IMR-90 (cell line): ENCODE measurements around the gene KRTAP5-10. TPM values are rescaled to one million over a fixed set of nuclear protein-coding genes. Genes with fewer than 3 reads are reported as not detected.

Experiments
- ATAC-seq: fragments of 200-7000 bp; cut with Tn5 transposase; 2 replicates; pipeline ENCODE4 v1.9.1; 2020; ENCODE audit warnings: low read depth, mild to moderate bottlenecking, moderate library complexity
- BruUV-seq: library from RNA; stranded (reverse); fragments of 400-500 nt; replicated peaks from 2 replicates; lab custom pipeline; 2021; lab: Mats Ljungman, UMichigan
- CTCF ChIA-PET: fragments of 300-600 bp; formaldehyde crosslinking; extraction: SDS; loops from one replicate; lab custom pipeline; 2021; ENCODE audit warnings: antibody characterized with exemption; lab: Yijun Ruan, JAX
- POLR2A ChIA-PET: fragments of 300-600 bp; sonication (Branson Sonifier 250); formaldehyde crosslinking; loops from one replicate; lab custom pipeline; 2022; ENCODE audit warnings: antibody characterized with exemption; ENCODE audit not compliant: unreplicated experiment; lab: Charles Lee
- DNase-seq: peaks from one replicate; pipeline ENCODE4 v3.0.0; 2013
- H2AFZ ChIP-seq: replicated peaks from 2 replicates; pipeline ENCODE3; 2013; ENCODE audit warnings: low read length, mild to moderate bottlenecking; ENCODE audit not compliant: poor library complexity
- H2AK5ac ChIP-seq: 2 replicates; pipeline ENCODE4 v1.6.1; 2013; ENCODE audit warnings: low read depth, low read length, inconsistent platforms
- H2AK9ac ChIP-seq: replicated peaks from 2 replicates; pipeline ENCODE3; 2013; ENCODE audit warnings: mild to moderate bottlenecking, low read depth, low read length, moderate library complexity; ENCODE audit not compliant: poor library complexity
- H2BK120ac ChIP-seq: 2 replicates; pipeline ENCODE4 v1.6.1; 2013; ENCODE audit warnings: low read depth, low read length, inconsistent platforms
- H2BK15ac ChIP-seq: 3 replicates; pipeline ENCODE4 v1.6.1; 2013; ENCODE audit warnings: low read depth, low read length, inconsistent platforms
- H2BK20ac ChIP-seq: 2 replicates; pipeline ENCODE4 v1.6.1; 2013; ENCODE audit warnings: low read depth, mild to moderate bottlenecking, inconsistent platforms, low read length, moderate library complexity
- H2BK5ac ChIP-seq: 2 replicates; pipeline ENCODE4 v1.6.1; 2013; ENCODE audit warnings: mild to moderate bottlenecking, low read depth, low read length, inconsistent platforms; ENCODE audit not compliant: poor library complexity, severe bottlenecking
- H3K14ac ChIP-seq: replicated peaks from 2 replicates; pipeline ENCODE4 v1.6.1; 2013; ENCODE audit warnings: low read depth, low read length, inconsistent platforms
- H3K18ac ChIP-seq: 2 replicates; pipeline ENCODE4 v1.6.1; 2013; ENCODE audit warnings: low read depth, low read length, control low read depth
- H3K23ac ChIP-seq: 2 replicates; pipeline ENCODE4 v1.6.1; 2013; ENCODE audit warnings: low read depth, low read length, inconsistent platforms
- H3K27ac ChIP-seq: 2 replicates; pipeline ENCODE4 v1.5.1; 2013; ENCODE audit warnings: mild to moderate bottlenecking, control low read depth, low read length; ENCODE audit not compliant: insufficient read depth
- H3K27me3 ChIP-seq: 2 replicates; pipeline ENCODE4 v1.6.1; 2013; ENCODE audit warnings: low read length; ENCODE audit not compliant: control insufficient read depth, insufficient read depth
- H3K36me3 ChIP-seq: 2 replicates; pipeline ENCODE4 v1.6.1; 2013; ENCODE audit warnings: low read length, mixed read lengths; ENCODE audit not compliant: control insufficient read depth, insufficient read depth
- H3K4ac ChIP-seq: 2 replicates; pipeline ENCODE4 v1.6.1; 2013; ENCODE audit warnings: low read depth, low read length, inconsistent platforms
- H3K4me1 ChIP-seq: 2 replicates; pipeline ENCODE4 v1.6.1; 2013; ENCODE audit warnings: low read length, mixed read lengths; ENCODE audit not compliant: control insufficient read depth, insufficient read depth
- H3K4me2 ChIP-seq: 2 replicates; pipeline ENCODE4 v1.6.1; 2013; ENCODE audit warnings: low read depth, mild to moderate bottlenecking, control low read depth, low read length, moderate library complexity
- H3K4me3 ChIP-seq: 2 replicates; pipeline ENCODE4 v1.5.1; 2013; ENCODE audit warnings: low read depth, mild to moderate bottlenecking, control low read depth, low read length, moderate library complexity; ENCODE audit not compliant: insufficient read depth
- H3K56ac ChIP-seq: 2 replicates; pipeline ENCODE4 v1.6.1; 2013; ENCODE audit warnings: low read length, inconsistent platforms; ENCODE audit not compliant: insufficient read depth; ENCODE audit errors: extremely low read depth
- H3K79me1 ChIP-seq, 2 experiments: 2 replicates each; pipeline ENCODE4 v1.6.1; 2013; ENCODE audit warnings: low read length in 2 of 2, inconsistent platforms in 1 of 2, low read depth in 1 of 2
- H3K9ac ChIP-seq: 2 replicates; pipeline ENCODE4 v1.6.1; 2013; ENCODE audit warnings: low read depth, low read length, control low read depth
- H3K9me1 ChIP-seq: 2 replicates; pipeline ENCODE4 v1.6.1; 2013; ENCODE audit warnings: low read length, inconsistent platforms; ENCODE audit not compliant: insufficient read depth
- H3K9me3 ChIP-seq: 2 replicates; pipeline ENCODE4 v1.6.1; 2013; ENCODE audit warnings: low read length; ENCODE audit not compliant: control insufficient read depth, insufficient read depth
- H4K20me1 ChIP-seq: 2 replicates; pipeline ENCODE4 v1.6.1; 2013; ENCODE audit warnings: low read length, inconsistent platforms; ENCODE audit not compliant: insufficient read depth
- H4K5ac ChIP-seq: 2 replicates; pipeline ENCODE4 v1.6.1; 2013; ENCODE audit warnings: mild to moderate bottlenecking, low read depth, low read length, control low read depth
- H4K8ac ChIP-seq, 2 experiments: 2 replicates each; pipeline ENCODE4 v1.6.1; 2013; ENCODE audit warnings: low read depth in 2 of 2, low read length in 2 of 2, control low read depth in 1 of 2, inconsistent platforms in 1 of 2
- H4K91ac ChIP-seq: 2 replicates; pipeline ENCODE4 v1.6.1; 2013; ENCODE audit warnings: low read depth, low read length, inconsistent platforms; ENCODE audit not compliant: insufficient read depth
- BHLHE40 ChIP-seq: fragments of 150-350 bp; IDR thresholded peaks from 2 replicates; pipeline ENCODE4 v1.6.1; 2016; ENCODE audit warnings: mild to moderate bottlenecking, low read depth, low read length
- CHD1 ChIP-seq: IDR thresholded peaks from 2 replicates; pipeline ENCODE4 v1.6.1; 2012; ENCODE audit warnings: low read depth, low read length, improper control_type of control experiment
- ELK1 ChIP-seq: fragments of 150-350 bp; IDR thresholded peaks from 2 replicates; pipeline ENCODE4 v1.6.1; 2016; ENCODE audit warnings: low read depth, mild to moderate bottlenecking, low read length, moderate library complexity, borderline replicate concordance
- MAFK ChIP-seq: IDR thresholded peaks from 2 replicates; pipeline ENCODE4 v1.6.1; 2012; ENCODE audit warnings: low read depth, low read length, improper control_type of control experiment
- MAZ ChIP-seq: IDR thresholded peaks from 2 replicates; pipeline ENCODE4 v1.6.1; 2012; ENCODE audit warnings: low read depth, mild to moderate bottlenecking, low read length, improper control_type of control experiment, moderate library complexity, borderline replicate concordance
- NFE2L2 ChIP-seq: fragments of 150-350 bp; IDR thresholded peaks from 2 replicates; pipeline ENCODE4 v1.6.1; 2016; ENCODE audit warnings: low read depth, mild to moderate bottlenecking, low read length
- RAD21 ChIP-seq: IDR thresholded peaks from 2 replicates; pipeline ENCODE4 v1.6.1; 2012; ENCODE audit warnings: low read length, improper control_type of control experiment
- RCOR1 ChIP-seq: IDR thresholded peaks from 2 replicates; pipeline ENCODE4 v1.6.1; 2012; ENCODE audit warnings: mild to moderate bottlenecking, low read length, improper control_type of control experiment; ENCODE audit not compliant: insufficient replicate concordance
- RFX5 ChIP-seq: IDR thresholded peaks from 2 replicates; pipeline ENCODE4 v1.8.0; 2012; ENCODE audit warnings: low read depth, mild to moderate bottlenecking, low read length, moderate library complexity
- USF2 ChIP-seq: fragments of 150-350 bp; IDR thresholded peaks from 2 replicates; pipeline ENCODE4 v1.6.1; 2017; ENCODE audit warnings: mild to moderate bottlenecking, antibody characterized with exemption, low read length, low read depth
- WGBS, 2 experiments: methylation state at CpG; one replicate each; pipeline versions ENCODE4 v1.1.5 to v1.1.7; 2013; ENCODE audit warnings: missing lambda C conversion rate in 2 of 2; ENCODE audit not compliant: insufficient read length in 1 of 2; ENCODE audit errors: extremely low coverage in 2 of 2; 5-methylcytosine and 5-hydroxymethylcytosine counted together
- dilution Hi-C: fragments of 300-500 bp; cut with HindIII; formaldehyde crosslinking; loops from one replicate; pipeline ENCODE4 v1.14.3; 2018; ENCODE audit warnings: low sequenced_read_pairs; ENCODE audit not compliant: unreplicated experiment
- in situ Hi-C: fragments of 300-500 bp; cut with MboI; formaldehyde crosslinking; loops from 3 replicates; pipeline ENCODE4 v1.14.3; 2019; ENCODE audit warnings: low sequenced_read_pairs, inconsistent platforms, mixed read lengths
- intact Hi-C: fragments of 100-400 bp; cut with micrococcal nuclease; formaldehyde crosslinking; loops from 2 replicates; pipeline ENCODE4 v1.10.0; 2022
- polyA plus RNA-seq, 3 experiments: library from polyadenylated mRNA; depleted of rRNA; stranded (reverse); fragments of >200 nt; gene quantifications; 2 replicates each; pipeline ENCODE4 v1.2.3, GENCODE V29; 2012; ENCODE audit warnings: low replicate concordance in 1 of 3
- total RNA-seq: library from RNA; depleted of rRNA; stranded (reverse); fragments of >200 nt; gene quantifications from 2 replicates; pipeline ENCODE4 v1.2.3, GENCODE V29; 2012

KRTAP5-10 gene
- total and polyA plus RNA-seq, 2 of the 4 experiments (the other 2 are of a cell fraction), result not detected

- TF ChIP-seq ELK1 (no peak), CHD1 (no peak), RCOR1 (no peak), BHLHE40 (no peak), RAD21 (no peak), NFE2L2 (no peak), MAZ (no peak), RFX5 (no peak), MAFK (no peak), USF2 (no peak)
- DNase-seq (no peak), ATAC-seq (no peak)
- 60% methylated on average over 1 of the region's 6 CpGs; no CpG with 5 or more reads in 1 of the 2 experiments for WGBS, 2 experiments
- no peak overlapping the region for H3K27ac ChIP-seq
- 0 out of 2 replicates have a peak, but pooled peaks cover 1% of the 10 kb centered on the region for H3K27me3 ChIP-seq
- H2BK120ac ChIP-seq, result no peak overlapping the region
- H3K9me3 ChIP-seq, result no peaks in the 10 kb centered on the region
- no peak overlapping the region for H3K14ac ChIP-seq
- no peaks in the 10 kb centered on the region for H3K4me1 ChIP-seq
- no peaks in the 10 kb centered on the region for H3K36me3 ChIP-seq
- H3K9me1 ChIP-seq, result no peaks in the 10 kb centered on the region
- no peak overlapping the region for H2AFZ ChIP-seq
- H4K5ac ChIP-seq, result no peak overlapping the region
- H4K91ac ChIP-seq, result no peak overlapping the region
- H2AK5ac ChIP-seq, result no peak overlapping the region
- POLR2A ChIA-PET, result no interaction called here
- H2BK20ac ChIP-seq, result no peak overlapping the region
- no peaks in the 10 kb centered on the region for H3K79me1 ChIP-seq
- H3K23ac ChIP-seq, result no peak overlapping the region
- H2BK5ac ChIP-seq, result no peak overlapping the region
- in situ Hi-C loops (no loop called here), intact Hi-C loops (no loop called here), dilution Hi-C loops (no loop called here)
- H3K18ac ChIP-seq, result no peak overlapping the region
- H4K20me1 ChIP-seq, result no peaks in the 10 kb centered on the region
- CTCF ChIA-PET, result no interaction called here
- no peak overlapping the region for H2BK15ac ChIP-seq
- no peak overlapping the region for H3K4me3 ChIP-seq
- no peak overlapping the region for H3K9ac ChIP-seq
- H3K4me2 ChIP-seq, result no peak overlapping the region
- no peak overlapping the region for H3K4ac ChIP-seq
- BruUV-seq, result no TSS peak
- H2AK9ac ChIP-seq, result no peak overlapping the region
- H3K56ac ChIP-seq, result no peak overlapping the region
- H4K8ac ChIP-seq, result no peak overlapping the region
Measured at GRCh38 chr11:71527576-71528210, 37.7 kb upstream of the KRTAP5-10 start.
